DLD1 (cell line): ENCODE results near the gene MERTK.
"Not testable (repeated sequence)": the region's sequence is repeated elsewhere in the genome, so short reads cannot be mapped to it uniquely, and the experiment has no call there.

Source experiments
- in situ Hi-C: cut with HindIII; loops from 2 replicates; pipeline ENCODE4 v1.10.0; 2017; ENCODE audit warnings: low sequenced_read_pairs

MERTK gene

GRCh38 chr2:111944531-111945210, 46.3 kb downstream of the MERTK start:
- in situ Hi-C loops, result no loop called here

- in situ Hi-C loops, result no loop called here
These were observed 47.3 kb downstream of the MERTK start for GRCh38 chr2:111945444-111946293.

GRCh38 chr2:111946294-111947114, 48.1 kb downstream of the MERTK start:
- in situ Hi-C loops, result no loop called here

GRCh38 chr2:111947219-111947618, 48.8 kb downstream of the MERTK start:
- in situ Hi-C loops, result no loop called here

GRCh38 chr2:111948832-111949231, 50.4 kb downstream of the MERTK start:
- in situ Hi-C loops, result no loop called here

GRCh38 chr2:111950236-111950635, 51.8 kb downstream of the MERTK start:
- in situ Hi-C loops, result no loop called here

GRCh38 chr2:111951486-111951885, 53.1 kb downstream of the MERTK start:
- in situ Hi-C loops, result no loop called here

- in situ Hi-C loops, result no loop called here
These were observed 54.6 kb downstream of the MERTK start for GRCh38 chr2:111952871-111953452.

GRCh38 chr2:111954602-111955332, 56.4 kb downstream of the MERTK start:
- in situ Hi-C loops, result no loop called here

GRCh38 chr2:111957872-111958354, 59.5 kb downstream of the MERTK start:
- in situ Hi-C loops, result no loop called here

GRCh38 chr2:111958901-111959300, 60.5 kb downstream of the MERTK start:
- in situ Hi-C loops, result no loop called here

GRCh38 chr2:111961663-111962062, 63.3 kb downstream of the MERTK start:
- in situ Hi-C loops, result no loop called here

- in situ Hi-C loops, result not testable (repeated sequence)
These were observed 64.7 kb downstream of the MERTK start for GRCh38 chr2:111963086-111963485.

- in situ Hi-C loops, result not testable (repeated sequence)
These were observed 65.1 kb downstream of the MERTK start for GRCh38 chr2:111963508-111963907.

GRCh38 chr2:111965062-111965461, 66.7 kb downstream of the MERTK start:
- in situ Hi-C loops, result no loop called here

- in situ Hi-C loops, result no loop called here
These were observed 67.8 kb downstream of the MERTK start for GRCh38 chr2:111966241-111966640.

- in situ Hi-C loops, result no loop called here
These were observed 68.6 kb downstream of the MERTK start for GRCh38 chr2:111967018-111967417.

- in situ Hi-C loops, result no loop called here
These were observed 72.0 kb downstream of the MERTK start for GRCh38 chr2:111970453-111970852.

- in situ Hi-C loops, result no loop called here
These were observed 74.7 kb downstream of the MERTK start for GRCh38 chr2:111972955-111973565.

GRCh38 chr2:111973701-111974100, 75.3 kb downstream of the MERTK start:
- in situ Hi-C loops, result no loop called here
